Omental fat pad (tissue), 4 donors: Measurements from ENCODE around the gene ZNF593OS. TPM values are rescaled to one million over a fixed set of nuclear protein-coding genes. Genes with fewer than 3 reads are reported as not detected.

Experiments used
- ATAC-seq: fragments of 150-250 bp; one replicate; pipeline ENCODE4 v1.9.1; 2016; ENCODE audit warnings: mild to moderate bottlenecking, moderate library complexity; ENCODE audit not compliant: low FRiP score
- DNase-seq: peaks from one replicate; pipeline ENCODE4 v3.0.0-alpha.2; 2019; ENCODE audit warnings: low spot score
- CTCF ChIP-seq, 3 donors: fragments of 450-650 bp; IDR thresholded peaks; one replicate each; pipeline ENCODE4 v1.5.1; 2016 to 2017; ENCODE audit warnings: antibody characterized with exemption in 3 of 3, mild to moderate bottlenecking in 3 of 3, moderate library complexity in 2 of 3
- total RNA-seq, 4 donors: library from RNA; depleted of rRNA; stranded (reverse); fragments of >200 nt; gene quantifications; one replicate each; pipeline ENCODE4 v1.1.0, GENCODE V29; 2016

Gene ZNF593OS
- total RNA-seq, 4 donors from 2014 or later = not detected

- ATAC-seq (no peak), DNase-seq (no peak)
- TF ChIP-seq CTCF (IDR thresholded peaks at IDR 0.05) = peak in 1 of 3 donors; percentile 56
Measured at GRCh38 chr1:26164036-26164860, 7.4 kb downstream of the ZNF593OS start.

- no peak for DNase-seq
- no peak for TF ChIP-seq CTCF (IDR thresholded peaks at IDR 0.05)
- ATAC-seq = no peak
Measured at GRCh38 chr1:26163684-26164035, 8.0 kb downstream of the ZNF593OS start.

- DNase-seq = no peak
- TF ChIP-seq CTCF (IDR thresholded peaks at IDR 0.05) = no peak
- no peak for ATAC-seq
Measured at GRCh38 chr1:26162220-26162709, 9.4 kb downstream of the ZNF593OS start.

GRCh38 chr1:26161415-26162219 lies 10.0 kb downstream of the ZNF593OS start:
- DNase-seq (no peak), ATAC-seq (peak; percentile 52)
- TF ChIP-seq CTCF (IDR thresholded peaks at IDR 0.05) = no peak

- ATAC-seq (no peak), DNase-seq (no peak)
- no peak for TF ChIP-seq CTCF (IDR thresholded peaks at IDR 0.05)
Measured at GRCh38 chr1:26160527-26161414, 10.9 kb downstream of the ZNF593OS start.

GRCh38 chr1:26159743-26160039 lies 11.9 kb downstream of the ZNF593OS start:
- ATAC-seq = no peak
- no peak for TF ChIP-seq CTCF (IDR thresholded peaks at IDR 0.05)
- no peak for DNase-seq
